Left ventricle myocardium inferior (tissue), 1 donor: ENCODE results near the gene AOAH. TPM values are rescaled to one million over a fixed set of nuclear protein-coding genes. Genes with fewer than 3 reads are reported as not detected.

ENCODE experiments used
- DNase-seq: peaks from one replicate; pipeline ENCODE4 v3.0.0-alpha.2; 2020
- H3K27ac ChIP-seq: fragments of 200-600 bp; replicated peaks from 2 replicates; pipeline ENCODE4 v1.8.0; 2021
- H3K27me3 ChIP-seq: fragments of 200-600 bp; 2 replicates; pipeline ENCODE4 v1.8.0; 2021; ENCODE audit warnings: low read depth
- H3K36me3 ChIP-seq: fragments of 200-600 bp; 2 replicates; pipeline ENCODE4 v1.8.0; 2021
- H3K4me1 ChIP-seq: fragments of 200-600 bp; 2 replicates; pipeline ENCODE4 v1.8.0; 2021
- H3K4me3 ChIP-seq: fragments of 200-600 bp; 2 replicates; pipeline ENCODE4 v1.8.0; 2021; ENCODE audit warnings: mild to moderate bottlenecking, moderate library complexity
- H3K9me3 ChIP-seq: fragments of 200-600 bp; replicated peaks from 2 replicates; pipeline ENCODE4 v1.8.0; 2021
- intact Hi-C: fragments of 100-400 bp; cut with micrococcal nuclease; formaldehyde crosslinking; loops from one replicate; pipeline ENCODE4 v1.11.0; 2022
- total RNA-seq: library from RNA; stranded (reverse); fragmentation: NEBNext Ultra II Directional; extraction: Animal tissue kit (Norgen Biotek cat#: 25700); gene quantifications from one replicate; pipeline ENCODE4 v1.2.1, GENCODE V29; 2021
- TF ChIP-seq, protein P1 (sequence below): fragments of 200-600 bp; IDR thresholded peaks from 2 replicates; pipeline ENCODE4 v1.8.0; 2021; ENCODE audit warnings: antibody characterized with exemption, mild to moderate bottlenecking, borderline replicate concordance
- donor health status: DM: no; HTN: yes; CAD: no; lungs with severe emphysema.

AOAH gene
- total RNA-seq, 1 donor from 2014 or later = 1.9 TPM

DNA sequence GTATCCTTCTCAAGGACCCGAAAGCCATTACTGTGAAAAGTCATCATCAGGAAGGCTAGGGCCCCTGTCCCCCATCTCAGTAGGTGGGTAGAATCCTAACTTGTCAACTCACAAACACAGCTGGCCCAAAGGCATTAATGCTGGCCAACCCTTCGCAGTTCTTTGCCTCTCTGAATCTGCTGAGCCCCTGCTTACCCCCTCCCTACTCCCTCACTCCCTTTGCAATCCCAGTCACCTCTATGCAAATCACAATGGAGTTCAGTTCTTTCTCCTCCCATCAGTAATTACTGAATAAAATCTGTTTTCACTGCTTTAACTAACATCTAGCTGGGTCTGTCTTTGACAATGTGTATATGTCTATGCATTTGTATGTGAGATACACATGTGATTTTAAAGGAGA, 38.1 kb upstream of the AOAH start:
- Histone ChIP-seq H3K36me3 (no peaks in the 10 kb centered on the region), H3K4me1 (peaks cover 4% of the 10 kb centered on the region), H3K27me3 (no peaks in the 10 kb centered on the region), H3K9me3 (no peaks in the 10 kb centered on the region), H3K4me3 (no peak overlapping the region), H3K27ac (no peak overlapping the region)
- TF ChIP-seq, protein P1, sequence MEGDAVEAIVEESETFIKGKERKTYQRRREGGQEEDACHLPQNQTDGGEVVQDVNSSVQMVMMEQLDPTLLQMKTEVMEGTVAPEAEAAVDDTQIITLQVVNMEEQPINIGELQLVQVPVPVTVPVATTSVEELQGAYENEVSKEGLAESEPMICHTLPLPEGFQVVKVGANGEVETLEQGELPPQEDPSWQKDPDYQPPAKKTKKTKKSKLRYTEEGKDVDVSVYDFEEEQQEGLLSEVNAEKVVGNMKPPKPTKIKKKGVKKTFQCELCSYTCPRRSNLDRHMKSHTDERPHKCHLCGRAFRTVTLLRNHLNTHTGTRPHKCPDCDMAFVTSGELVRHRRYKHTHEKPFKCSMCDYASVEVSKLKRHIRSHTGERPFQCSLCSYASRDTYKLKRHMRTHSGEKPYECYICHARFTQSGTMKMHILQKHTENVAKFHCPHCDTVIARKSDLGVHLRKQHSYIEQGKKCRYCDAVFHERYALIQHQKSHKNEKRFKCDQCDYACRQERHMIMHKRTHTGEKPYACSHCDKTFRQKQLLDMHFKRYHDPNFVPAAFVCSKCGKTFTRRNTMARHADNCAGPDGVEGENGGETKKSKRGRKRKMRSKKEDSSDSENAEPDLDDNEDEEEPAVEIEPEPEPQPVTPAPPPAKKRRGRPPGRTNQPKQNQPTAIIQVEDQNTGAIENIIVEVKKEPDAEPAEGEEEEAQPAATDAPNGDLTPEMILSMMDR = no peak
- intact Hi-C loops = no loop called here
- no peak for DNase-seq

DNA sequence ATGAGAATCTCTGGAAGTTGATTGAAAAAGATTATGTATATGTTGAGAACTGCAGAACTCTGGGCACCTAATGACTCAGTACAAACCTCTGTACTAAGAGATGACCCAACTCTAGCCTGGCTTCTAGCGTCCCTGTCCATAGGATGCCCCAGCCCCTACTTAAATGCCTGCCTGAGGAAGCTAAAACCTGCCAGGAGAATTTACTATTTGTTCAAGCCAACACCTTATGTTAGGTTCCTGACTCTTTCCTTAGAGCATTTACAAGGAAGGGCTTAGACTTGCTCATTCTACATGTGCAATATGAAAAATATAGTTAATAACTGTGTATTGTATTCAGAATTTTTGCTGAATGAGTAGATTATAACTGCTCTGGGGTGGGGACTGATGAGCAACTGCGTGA, 37.5 kb upstream of the AOAH start:
- intact Hi-C loops = no loop called here
- no peak for DNase-seq
- Histone ChIP-seq H3K4me3 (no peak overlapping the region), H3K4me1 (peaks cover 4% of the 10 kb centered on the region), H3K27me3 (no peaks in the 10 kb centered on the region), H3K27ac (no peak overlapping the region), H3K36me3 (no peaks in the 10 kb centered on the region), H3K9me3 (no peaks in the 10 kb centered on the region)
- TF ChIP-seq, protein P1 = no peak

DNA sequence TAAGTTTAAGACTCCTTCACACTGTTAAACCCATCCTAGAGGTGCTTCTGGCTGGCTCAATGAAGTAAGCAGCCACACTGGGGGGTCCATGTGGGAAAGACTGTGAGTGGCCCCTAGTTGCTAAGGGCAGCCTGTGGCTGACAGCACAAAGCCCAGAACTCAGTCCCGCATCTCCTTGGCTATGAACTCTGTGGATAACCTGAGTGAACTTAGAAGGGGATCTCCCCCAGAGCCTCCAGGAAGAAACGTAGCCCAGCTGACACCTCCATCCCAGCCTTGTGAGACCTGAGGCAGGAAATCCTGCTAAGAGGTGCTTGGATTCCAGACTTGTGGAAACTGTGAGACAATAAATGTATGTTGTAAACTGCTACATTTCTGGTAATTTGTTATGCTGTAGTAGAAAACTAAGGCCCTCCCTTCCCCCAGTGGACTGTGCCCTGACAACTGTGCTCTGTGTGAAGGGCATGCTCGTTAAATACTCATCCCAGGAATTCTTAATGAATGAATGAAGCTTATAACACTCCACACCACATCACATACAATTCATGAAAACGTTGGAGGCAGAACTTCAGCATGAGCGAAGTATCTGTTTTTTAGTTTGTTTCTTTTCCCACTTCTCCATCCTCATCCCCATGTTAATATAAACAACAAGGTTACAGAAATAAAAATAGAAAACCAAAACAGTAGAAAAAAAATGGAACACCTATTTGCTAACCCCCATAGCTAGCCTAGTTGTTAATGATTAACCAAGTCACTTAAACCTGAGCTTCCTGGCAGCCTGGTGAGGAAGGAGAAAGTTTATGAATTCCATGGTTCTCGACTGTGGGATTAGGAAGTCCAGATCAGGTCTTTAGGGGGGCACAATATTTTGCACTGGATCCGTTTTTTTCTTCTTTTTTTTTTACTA, 36.8 kb upstream of the AOAH start:
- TF ChIP-seq, protein P1 = no peak
- Histone ChIP-seq H3K4me3 (no peak overlapping the region), H3K27ac (no peak overlapping the region), H3K27me3 (no peaks in the 10 kb centered on the region), H3K4me1 (peaks cover 4% of the 10 kb centered on the region), H3K36me3 (no peaks in the 10 kb centered on the region), H3K9me3 (no peaks in the 10 kb centered on the region)
- intact Hi-C loops = no loop called here
- DNase-seq = no peak

DNA sequence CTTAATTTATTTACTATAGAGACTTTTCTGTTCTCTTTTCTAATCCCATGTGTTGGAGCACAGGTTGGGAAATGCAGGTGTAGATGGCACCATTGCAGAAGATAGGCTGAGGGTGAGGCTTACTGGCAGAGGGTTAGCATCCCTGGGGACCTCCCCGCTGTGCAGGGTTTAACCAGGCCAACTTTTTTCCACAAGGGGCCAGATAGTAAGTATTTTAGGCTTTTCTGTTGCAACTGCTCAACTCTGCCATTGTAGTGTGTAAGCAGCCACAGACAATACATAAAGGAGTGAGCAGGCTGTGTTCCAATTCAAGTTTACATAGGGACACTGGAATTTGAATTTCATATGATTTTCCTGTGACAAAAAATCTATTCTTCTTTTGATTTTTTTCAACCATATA, 34.6 kb upstream of the AOAH start:
- Histone ChIP-seq H3K27ac (no peak overlapping the region), H3K27me3 (no peaks in the 10 kb centered on the region)

DNA sequence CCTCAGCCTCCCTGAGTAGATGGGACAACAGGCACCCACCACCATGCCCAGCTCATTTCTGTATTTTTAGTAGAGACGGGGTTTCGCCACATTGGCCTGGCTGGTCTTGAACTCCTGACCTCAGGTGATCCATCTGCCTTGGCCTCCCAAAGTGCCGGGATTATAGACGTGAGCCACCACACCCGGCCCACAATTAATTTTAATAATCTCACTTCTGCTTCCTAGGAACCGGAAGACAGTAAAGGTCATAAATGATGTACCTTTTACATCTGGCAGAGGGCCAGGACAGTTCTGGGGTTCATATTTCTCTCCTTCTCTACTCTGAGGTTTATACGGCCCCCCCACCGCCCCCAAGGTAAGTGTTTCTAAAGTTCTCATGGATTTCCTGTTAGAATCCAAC, 31.2 kb upstream of the AOAH start:
- intact Hi-C loops = no loop called here
- Histone ChIP-seq H3K4me1 (peaks cover 4% of the 10 kb centered on the region), H3K27me3 (no peaks in the 10 kb centered on the region), H3K27ac (no peak overlapping the region), H3K36me3 (no peaks in the 10 kb centered on the region), H3K9me3 (no peaks in the 10 kb centered on the region), H3K4me3 (no peak overlapping the region)
- no peak for DNase-seq
- TF ChIP-seq, protein P1 = no peak

More for the DNA sequence above, 34.6 kb upstream of the AOAH start:
- intact Hi-C loops = no loop called here
- no peaks in the 10 kb centered on the region for H3K9me3 ChIP-seq
- TF ChIP-seq, protein P1 = no peak
- H3K4me1 ChIP-seq = peaks cover 4% of the 10 kb centered on the region
- H3K4me3 ChIP-seq = no peak overlapping the region
- no peak for DNase-seq
- H3K36me3 ChIP-seq = no peaks in the 10 kb centered on the region
